ENCODE measurements around the gene ADGRE2.

- TF ChIP-seq ZNF274 (IDR thresholded peaks at IDR 0.05; ENCODE audit: low read depth, low read length) (no peak), YY1 (IDR thresholded peaks at IDR 0.05; ENCODE audit: insufficient read depth, insufficient read length) (no peak)
These were observed 59.2 kb downstream of the ADGRE2 start for GRCh38 chr19:14719162-14719561.
